HepG2 (cell line): ENCODE results near the gene HDLBP. TPM values are rescaled to one million over a fixed set of nuclear protein-coding genes. Genes with fewer than 3 reads are reported as not detected.

ENCODE experiments used
- CHD2 ChIP-seq: IDR thresholded peaks from 2 replicates; pipeline ENCODE4 v1.6.1; 2011; ENCODE audit warnings: low read depth, low read length, improper control_type of control experiment
- KDM5A ChIP-seq: fragments of 200-600 bp; sonication (generic); IDR thresholded peaks from 2 replicates; pipeline ENCODE4 v1.7.0; 2018; ENCODE audit warnings: antibody characterized with exemption, mild to moderate bottlenecking, low read length, borderline replicate concordance
- MAFF ChIP-seq: IDR thresholded peaks from 2 replicates; pipeline ENCODE4 v1.6.1; 2011; ENCODE audit warnings: low read depth, low read length, improper control_type of control experiment
- NCOA2 ChIP-seq: sonication (generic); formaldehyde crosslinking; IDR thresholded peaks from 2 replicates; pipeline ENCODE4 v1.8.0; 2022; ENCODE audit warnings: inconsistent platforms
- REXO4 ChIP-seq: sonication (generic); formaldehyde crosslinking; IDR thresholded peaks from 2 replicates; pipeline ENCODE4 v1.8.0; 2022; ENCODE audit warnings: missing genetic modification reagents, mild to moderate bottlenecking, borderline replicate concordance
- ZC3H4 ChIP-seq: sonication (generic); formaldehyde crosslinking; IDR thresholded peaks from 2 replicates; pipeline ENCODE4 v1.4.0; 2020; ENCODE audit warnings: missing genetic modification reagents, borderline replicate concordance
- ZNF207 ChIP-seq: fragments of 450-650 bp; IDR thresholded peaks from 2 replicates; pipeline ENCODE4 v1.6.1; 2016; ENCODE audit warnings: antibody characterized with exemption, borderline replicate concordance
- ZNF225 ChIP-seq: sonication (generic); formaldehyde crosslinking; IDR thresholded peaks from 2 replicates; pipeline ENCODE4 v1.4.0; 2020; ENCODE audit warnings: mild to moderate bottlenecking, missing genetic modification reagents
- ZNF326 ChIP-seq: sonication (generic); formaldehyde crosslinking; IDR thresholded peaks from 2 replicates; pipeline ENCODE4 v1.4.0; 2020; ENCODE audit warnings: missing genetic modification reagents, borderline replicate concordance
- ZNF432 ChIP-seq: sonication (generic); formaldehyde crosslinking; IDR thresholded peaks from 2 replicates; pipeline ENCODE4 v1.5.0; 2020; ENCODE audit warnings: missing genetic modification reagents, mild to moderate bottlenecking, borderline replicate concordance
- ZNF460 ChIP-seq: sonication (generic); formaldehyde crosslinking; IDR thresholded peaks from 2 replicates; pipeline ENCODE4 v1.5.1; 2020; ENCODE audit warnings: missing genetic modification reagents, mild to moderate bottlenecking, borderline replicate concordance
- ZNF543 ChIP-seq: sonication (generic); formaldehyde crosslinking; IDR thresholded peaks from 2 replicates; pipeline ENCODE4 v1.4.0; 2020; ENCODE audit warnings: mild to moderate bottlenecking, missing genetic modification reagents
- ZNF572 ChIP-seq: sonication (generic); formaldehyde crosslinking; IDR thresholded peaks from 2 replicates; pipeline ENCODE4 v1.5.1; 2020; ENCODE audit warnings: mild to moderate bottlenecking, missing genetic modification reagents
- ZSCAN31 ChIP-seq: sonication (generic); formaldehyde crosslinking; IDR thresholded peaks from 2 replicates; pipeline ENCODE4 v1.5.0; 2020; ENCODE audit warnings: low read depth, mild to moderate bottlenecking, missing genetic modification reagents
- polyA plus RNA-seq, 8 experiments: library from polyadenylated mRNA; depleted of rRNA in 3 of 8; stranded (reverse) in 7 of 8; unstranded in 1 of 8; fragments of >200 nt; fragmentation: Illumina TruSeq in 4 of 8; extraction: Trizol in 4 of 8; gene quantifications; 2 replicates each; pipeline versions ENCODE4 v1.2.1 to v1.2.3, GENCODE V29; 2011 to 2016; ENCODE audit warnings: low read depth in 4 of 8, missing spikeins in 1 of 8, mixed read lengths in 1 of 8; ENCODE audit not compliant: insufficient read depth in 1 of 8
- total RNA-seq, 5 experiments: library from RNA; depleted of rRNA; stranded (reverse); fragments of >200 nt; fragmentation: Illumina TruSeq; extraction: Trizol; gene quantifications; 2 replicates each; pipeline ENCODE4 v1.2.3, GENCODE V29; 2016; ENCODE audit warnings: low read depth in 1 of 5
- TF ChIP-seq, protein P1 (sequence below): sonication (generic); formaldehyde crosslinking; IDR thresholded peaks from 2 replicates; pipeline ENCODE4 v1.4.0; 2020; ENCODE audit warnings: missing genetic modification reagents
- TF ChIP-seq, protein P2 (sequence below): sonication (generic); formaldehyde crosslinking; IDR thresholded peaks from 2 replicates; pipeline ENCODE4 v1.5.1; 2020; ENCODE audit warnings: mild to moderate bottlenecking, missing genetic modification reagents, borderline replicate concordance
- TF ChIP-seq, protein P3 (sequence below): sonication (generic); formaldehyde crosslinking; IDR thresholded peaks from 2 replicates; pipeline ENCODE4 v1.9.0; 2021; ENCODE audit warnings: missing genetic modification reagents, mild to moderate bottlenecking, borderline replicate concordance
- TF ChIP-seq, protein P4 (sequence below): sonication (generic); formaldehyde crosslinking; IDR thresholded peaks from 2 replicates; pipeline ENCODE4 v1.5.0; 2020; ENCODE audit warnings: missing genetic modification reagents
- TF ChIP-seq, protein P5 (sequence below): sonication (generic); formaldehyde crosslinking; IDR thresholded peaks from 2 replicates; pipeline ENCODE4 v1.8.0; 2022; ENCODE audit warnings: mild to moderate bottlenecking, missing genetic modification reagents, moderate library complexity
- TF ChIP-seq, protein P6 (sequence below): sonication (generic); formaldehyde crosslinking; IDR thresholded peaks from 2 replicates; pipeline ENCODE4 v1.4.0; 2020; ENCODE audit warnings: missing genetic modification reagents
- TF ChIP-seq, protein P7 (sequence below): sonication (generic); formaldehyde crosslinking; IDR thresholded peaks from 2 replicates; pipeline ENCODE4 v1.5.0; 2020; ENCODE audit warnings: missing genetic modification reagents
- TF ChIP-seq, protein P8 (sequence below): sonication (generic); formaldehyde crosslinking; IDR thresholded peaks from 2 replicates; pipeline ENCODE4 v1.4.0; 2020; ENCODE audit warnings: missing genetic modification reagents, low read depth, mild to moderate bottlenecking, borderline replicate concordance

HDLBP gene
- total and polyA plus RNA-seq, 2 of the 13 experiments (the other 11 are each of a cell fraction or from before 2014, with no cell fraction given): 464 to 707 TPM

DNA sequence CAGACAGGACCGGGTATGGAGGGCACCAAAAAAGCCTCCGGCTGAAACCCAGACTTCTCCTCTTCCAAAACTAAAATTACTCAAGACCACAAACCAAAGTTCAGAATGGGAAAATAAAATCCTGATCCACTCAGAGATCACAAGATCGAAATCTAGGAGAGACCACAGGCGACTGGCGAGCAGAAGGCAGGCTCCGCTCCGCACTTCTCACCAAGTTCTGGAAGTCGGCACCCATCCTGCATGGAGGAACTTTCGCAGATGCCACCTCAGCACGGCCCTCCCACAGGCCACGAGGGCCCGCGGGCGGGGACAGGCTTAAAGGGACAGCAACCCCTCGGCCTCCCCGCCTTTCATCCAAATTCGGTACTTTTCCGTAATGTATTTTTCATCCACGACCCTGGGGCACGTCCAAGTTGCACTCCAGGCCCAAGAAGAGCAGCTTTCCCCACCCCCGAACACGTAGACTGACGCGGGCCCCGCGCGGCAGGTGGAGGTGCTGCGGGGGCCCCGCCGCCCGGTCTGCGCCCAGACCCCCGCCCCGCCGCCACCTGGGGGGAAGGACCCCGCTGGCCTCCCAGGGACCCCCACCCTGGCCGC is 43.7 kb downstream of the HDLBP start (continued):
- TF ChIP-seq, protein P1, sequence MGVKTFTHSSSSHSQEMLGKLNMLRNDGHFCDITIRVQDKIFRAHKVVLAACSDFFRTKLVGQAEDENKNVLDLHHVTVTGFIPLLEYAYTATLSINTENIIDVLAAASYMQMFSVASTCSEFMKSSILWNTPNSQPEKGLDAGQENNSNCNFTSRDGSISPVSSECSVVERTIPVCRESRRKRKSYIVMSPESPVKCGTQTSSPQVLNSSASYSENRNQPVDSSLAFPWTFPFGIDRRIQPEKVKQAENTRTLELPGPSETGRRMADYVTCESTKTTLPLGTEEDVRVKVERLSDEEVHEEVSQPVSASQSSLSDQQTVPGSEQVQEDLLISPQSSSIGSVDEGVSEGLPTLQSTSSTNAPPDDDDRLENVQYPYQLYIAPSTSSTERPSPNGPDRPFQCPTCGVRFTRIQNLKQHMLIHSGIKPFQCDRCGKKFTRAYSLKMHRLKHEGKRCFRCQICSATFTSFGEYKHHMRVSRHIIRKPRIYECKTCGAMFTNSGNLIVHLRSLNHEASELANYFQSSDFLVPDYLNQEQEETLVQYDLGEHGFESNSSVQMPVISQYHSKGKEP (CRISPR knock-in tag): no peak
- TF ChIP-seq MAFF: peak; percentile 53
- no peak for TF ChIP-seq REXO4 (CRISPR knock-in tag)
- TF ChIP-seq, protein P2, sequence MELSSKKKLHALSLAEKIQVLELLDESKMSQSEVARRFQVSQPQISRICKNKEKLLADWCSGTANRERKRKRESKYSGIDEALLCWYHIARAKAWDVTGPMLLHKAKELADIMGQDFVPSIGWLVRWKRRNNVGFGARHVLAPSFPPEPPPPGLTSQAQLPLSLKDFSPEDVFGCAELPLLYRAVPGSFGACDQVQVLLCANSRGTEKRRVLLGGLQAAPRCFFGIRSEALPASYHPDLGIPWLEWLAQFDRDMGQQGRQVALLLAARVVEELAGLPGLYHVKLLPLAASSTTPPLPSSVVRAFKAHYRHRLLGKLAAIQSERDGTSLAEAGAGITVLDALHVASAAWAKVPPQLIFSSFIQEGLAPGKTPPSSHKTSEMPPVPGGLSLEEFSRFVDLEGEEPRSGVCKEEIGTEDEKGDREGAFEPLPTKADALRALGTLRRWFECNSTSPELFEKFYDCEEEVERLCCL: no peak
- TF ChIP-seq, protein P3, sequence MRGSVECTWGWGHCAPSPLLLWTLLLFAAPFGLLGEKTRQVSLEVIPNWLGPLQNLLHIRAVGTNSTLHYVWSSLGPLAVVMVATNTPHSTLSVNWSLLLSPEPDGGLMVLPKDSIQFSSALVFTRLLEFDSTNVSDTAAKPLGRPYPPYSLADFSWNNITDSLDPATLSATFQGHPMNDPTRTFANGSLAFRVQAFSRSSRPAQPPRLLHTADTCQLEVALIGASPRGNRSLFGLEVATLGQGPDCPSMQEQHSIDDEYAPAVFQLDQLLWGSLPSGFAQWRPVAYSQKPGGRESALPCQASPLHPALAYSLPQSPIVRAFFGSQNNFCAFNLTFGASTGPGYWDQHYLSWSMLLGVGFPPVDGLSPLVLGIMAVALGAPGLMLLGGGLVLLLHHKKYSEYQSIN: no peak
- no peak for TF ChIP-seq ZNF543
- TF ChIP-seq ZNF460 (CRISPR knock-in tag): no peak
- TF ChIP-seq, protein P4, sequence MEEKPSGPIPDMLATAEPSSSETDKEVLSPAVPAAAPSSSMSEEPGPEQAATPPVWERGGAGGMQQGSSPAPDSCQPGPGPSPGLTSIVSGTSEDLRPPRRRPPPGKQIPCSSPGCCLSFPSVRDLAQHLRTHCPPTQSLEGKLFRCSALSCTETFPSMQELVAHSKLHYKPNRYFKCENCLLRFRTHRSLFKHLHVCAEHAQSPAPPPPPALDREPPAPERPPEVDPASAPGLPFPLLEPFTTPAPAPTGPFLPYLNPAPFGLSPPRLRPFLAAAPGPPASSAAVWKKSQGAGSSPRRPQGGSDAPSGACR (CRISPR knock-in tag): 0 out of 2 replicates have a peak, but pooled peaks have one; percentile 61
- TF ChIP-seq ZNF572 (CRISPR knock-in tag): no peak
- TF ChIP-seq ZNF207: no peak
- TF ChIP-seq NCOA2 (CRISPR knock-in tag): no peak
- TF ChIP-seq, protein P5, sequence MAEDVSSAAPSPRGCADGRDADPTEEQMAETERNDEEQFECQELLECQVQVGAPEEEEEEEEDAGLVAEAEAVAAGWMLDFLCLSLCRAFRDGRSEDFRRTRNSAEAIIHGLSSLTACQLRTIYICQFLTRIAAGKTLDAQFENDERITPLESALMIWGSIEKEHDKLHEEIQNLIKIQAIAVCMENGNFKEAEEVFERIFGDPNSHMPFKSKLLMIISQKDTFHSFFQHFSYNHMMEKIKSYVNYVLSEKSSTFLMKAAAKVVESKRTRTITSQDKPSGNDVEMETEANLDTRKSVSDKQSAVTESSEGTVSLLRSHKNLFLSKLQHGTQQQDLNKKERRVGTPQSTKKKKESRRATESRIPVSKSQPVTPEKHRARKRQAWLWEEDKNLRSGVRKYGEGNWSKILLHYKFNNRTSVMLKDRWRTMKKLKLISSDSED (CRISPR knock-in tag): no peak
- no peak; the same call in 1 of the 2 replicates for TF ChIP-seq KDM5A
- TF ChIP-seq, protein P6, sequence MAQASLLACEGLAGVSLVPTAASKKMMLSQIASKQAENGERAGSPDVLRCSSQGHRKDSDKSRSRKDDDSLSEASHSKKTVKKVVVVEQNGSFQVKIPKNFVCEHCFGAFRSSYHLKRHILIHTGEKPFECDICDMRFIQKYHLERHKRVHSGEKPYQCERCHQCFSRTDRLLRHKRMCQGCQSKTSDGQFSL (CRISPR knock-in tag): no peak
- TF ChIP-seq ZNF432: no peak
- TF ChIP-seq ZC3H4 (CRISPR knock-in tag): no peak
- no peak for TF ChIP-seq ZNF326 (CRISPR knock-in tag)
- TF ChIP-seq, protein P7, sequence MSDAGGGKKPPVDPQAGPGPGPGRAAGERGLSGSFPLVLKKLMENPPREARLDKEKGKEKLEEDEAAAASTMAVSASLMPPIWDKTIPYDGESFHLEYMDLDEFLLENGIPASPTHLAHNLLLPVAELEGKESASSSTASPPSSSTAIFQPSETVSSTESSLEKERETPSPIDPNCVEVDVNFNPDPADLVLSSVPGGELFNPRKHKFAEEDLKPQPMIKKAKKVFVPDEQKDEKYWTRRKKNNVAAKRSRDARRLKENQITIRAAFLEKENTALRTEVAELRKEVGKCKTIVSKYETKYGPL (CRISPR knock-in tag): no peak
- TF ChIP-seq, protein P8, sequence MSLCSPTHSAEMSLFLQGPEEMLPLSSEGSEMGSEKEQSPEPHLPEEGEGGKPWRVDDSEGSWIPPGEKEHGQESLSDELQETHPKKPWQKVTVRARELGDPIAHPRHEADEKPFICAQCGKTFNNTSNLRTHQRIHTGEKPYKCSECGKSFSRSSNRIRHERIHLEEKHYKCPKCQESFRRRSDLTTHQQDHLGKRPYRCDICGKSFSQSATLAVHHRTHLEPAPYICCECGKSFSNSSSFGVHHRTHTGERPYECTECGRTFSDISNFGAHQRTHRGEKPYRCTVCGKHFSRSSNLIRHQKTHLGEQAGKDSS: no peak
- 0 out of 2 replicates have a peak, but pooled peaks have one; percentile 72 for TF ChIP-seq ZNF225 (CRISPR knock-in tag)
- no peak for TF ChIP-seq CHD2
- TF ChIP-seq ZSCAN31 (CRISPR knock-in tag): 0 out of 2 replicates have a peak, but pooled peaks have one; percentile 25
